ENCODE results near the gene RPL35.

RPL35 gene

GRCh38 chr9:124873664-124874063, 11.9 kb upstream of the RPL35 start:
- no peak for DNase-seq

- no peak for DNase-seq
These were observed 9.4 kb upstream of the RPL35 start for GRCh38 chr9:124871156-124871561.

GRCh38 chr9:124870723-124871122, 9.0 kb upstream of the RPL35 start:
- no peak for DNase-seq

GRCh38 chr9:124869986-124870560, 8.3 kb upstream of the RPL35 start:
- peak; percentile 62 for DNase-seq

- peak; percentile 23 for DNase-seq
These were observed 7.8 kb upstream of the RPL35 start for GRCh38 chr9:124869466-124869985.

GRCh38 chr9:124868511-124869465, 7.0 kb upstream of the RPL35 start:
- DNase-seq: peak; percentile 87

- no peak for DNase-seq
These were observed 1.7 kb upstream of the RPL35 start for GRCh38 chr9:124863371-124863871.

GRCh38 chr9:124860582-124861341, 995 bp downstream of the RPL35 start:
- DNase-seq: no peak

GRCh38 chr9:124859803-124860581, 1.8 kb downstream of the RPL35 start:
- no peak for DNase-seq

GRCh38 chr9:124858330-124859046, 3.3 kb downstream of the RPL35 start:
- no peak for DNase-seq

- DNase-seq: no peak
These were observed 4.1 kb downstream of the RPL35 start for GRCh38 chr9:124857533-124858162.

- DNase-seq: no peak
These were observed 5.6 kb downstream of the RPL35 start for GRCh38 chr9:124855944-124856765.

- no peak for DNase-seq
These were observed 6.2 kb downstream of the RPL35 start for GRCh38 chr9:124855566-124855943.

- no peak for DNase-seq
These were observed 6.9 kb downstream of the RPL35 start for GRCh38 chr9:124854822-124855221.

- DNase-seq: no peak
These were observed 7.6 kb downstream of the RPL35 start for GRCh38 chr9:124854161-124854560.

- no peak for DNase-seq
These were observed 8.1 kb downstream of the RPL35 start for GRCh38 chr9:124853605-124854143.

- DNase-seq: peak; percentile 60
These were observed 8.8 kb downstream of the RPL35 start, which contains the start of gene WDR38 for GRCh38 chr9:124852829-124853531. Gene WDR38, plus strand, starts transcription at chr9:124853460. Its CDS starts 72 bp downstream, at chr9:124853532.

GRCh38 chr9:124852121-124852828, 9.5 kb downstream of the RPL35 start:
- DNase-seq: no peak
